GM12801 (cell line): ENCODE results near the gene TAOK2.

Experiments
- TF ChIP-seq, protein P1 (sequence below): IDR thresholded peaks from one replicate; pipeline ENCODE4 v1.5.1; 2011; ENCODE audit warnings: control low read depth; ENCODE audit not compliant: insufficient read length; ENCODE audit errors: extremely low read depth

Gene TAOK2

GRCh38 chr16:30005341-30006094, 31.9 kb downstream of the TAOK2 start:
- TF ChIP-seq, protein P1, sequence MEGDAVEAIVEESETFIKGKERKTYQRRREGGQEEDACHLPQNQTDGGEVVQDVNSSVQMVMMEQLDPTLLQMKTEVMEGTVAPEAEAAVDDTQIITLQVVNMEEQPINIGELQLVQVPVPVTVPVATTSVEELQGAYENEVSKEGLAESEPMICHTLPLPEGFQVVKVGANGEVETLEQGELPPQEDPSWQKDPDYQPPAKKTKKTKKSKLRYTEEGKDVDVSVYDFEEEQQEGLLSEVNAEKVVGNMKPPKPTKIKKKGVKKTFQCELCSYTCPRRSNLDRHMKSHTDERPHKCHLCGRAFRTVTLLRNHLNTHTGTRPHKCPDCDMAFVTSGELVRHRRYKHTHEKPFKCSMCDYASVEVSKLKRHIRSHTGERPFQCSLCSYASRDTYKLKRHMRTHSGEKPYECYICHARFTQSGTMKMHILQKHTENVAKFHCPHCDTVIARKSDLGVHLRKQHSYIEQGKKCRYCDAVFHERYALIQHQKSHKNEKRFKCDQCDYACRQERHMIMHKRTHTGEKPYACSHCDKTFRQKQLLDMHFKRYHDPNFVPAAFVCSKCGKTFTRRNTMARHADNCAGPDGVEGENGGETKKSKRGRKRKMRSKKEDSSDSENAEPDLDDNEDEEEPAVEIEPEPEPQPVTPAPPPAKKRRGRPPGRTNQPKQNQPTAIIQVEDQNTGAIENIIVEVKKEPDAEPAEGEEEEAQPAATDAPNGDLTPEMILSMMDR: no peak

DNA sequence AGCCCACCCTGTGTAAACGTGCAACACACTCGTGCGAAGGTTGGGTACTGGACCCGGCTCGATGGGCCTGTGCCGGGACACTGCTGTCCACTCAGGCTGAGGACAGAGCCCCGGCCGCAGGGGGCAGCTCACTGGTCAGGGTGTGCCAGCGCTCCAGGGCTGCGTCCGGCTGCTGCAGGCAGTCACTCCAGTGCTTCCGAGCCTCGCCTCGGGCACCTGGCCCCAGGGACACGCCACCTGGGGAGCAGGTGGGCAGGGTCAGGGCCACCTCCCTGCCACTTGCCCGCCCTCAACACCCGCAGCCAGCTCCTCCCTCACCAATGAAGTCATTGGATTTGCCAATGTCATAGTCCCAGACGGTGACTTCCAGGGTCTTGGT, 32.4 kb downstream of the TAOK2 start:
- TF ChIP-seq, protein P1: no peak

DNA sequence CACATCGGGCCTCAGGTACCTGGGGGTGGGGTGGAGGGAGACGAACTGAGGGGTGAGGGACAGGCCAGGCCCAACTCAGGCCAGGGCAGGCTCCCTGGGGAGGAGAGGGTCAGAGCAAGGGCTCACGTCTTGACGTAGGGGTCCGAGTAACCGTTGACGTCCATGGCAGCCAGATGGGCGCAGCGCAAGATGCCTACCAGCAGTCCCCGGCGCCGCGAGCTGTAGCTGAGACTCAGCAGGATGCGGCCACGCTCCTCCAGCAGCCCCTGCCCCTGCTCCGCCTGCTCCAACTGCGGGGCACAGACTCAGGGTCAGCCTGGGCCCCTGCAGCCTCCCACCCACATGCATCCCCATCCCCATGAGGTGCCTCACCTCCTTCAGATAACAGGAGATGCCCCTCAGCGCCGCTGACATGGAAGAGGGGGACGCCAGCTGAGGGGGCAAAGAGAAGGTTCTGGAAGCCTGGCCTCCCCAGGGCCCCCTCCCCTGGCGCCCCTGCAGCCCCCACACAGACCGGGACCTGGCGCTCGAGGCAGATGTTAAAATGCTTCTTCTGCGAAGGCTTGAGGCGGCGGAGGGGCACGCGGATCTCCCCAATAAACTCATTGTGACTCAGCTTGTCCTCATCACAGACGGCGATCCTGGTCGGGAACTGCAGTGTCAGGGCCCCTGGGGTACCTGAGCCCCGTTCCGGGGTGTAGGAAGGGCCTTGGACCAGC, 33.1 kb downstream of the TAOK2 start:
- TF ChIP-seq, protein P1: no peak

- TF ChIP-seq, protein P1: no peak
These were observed 33.8 kb downstream of the TAOK2 start for GRCh38 chr16:30007378-30007895.

- TF ChIP-seq, protein P1: no peak
These were observed 35.6 kb downstream of the TAOK2 start for GRCh38 chr16:30009085-30009862.

GRCh38 chr16:30009990-30010843, 36.5 kb downstream of the TAOK2 start:
- TF ChIP-seq, protein P1: no peak
